Forelimb muscle (tissue), 1 donor: ENCODE results near the gene FOXL2. TPM values are rescaled to one million over a fixed set of nuclear protein-coding genes. Genes with fewer than 3 reads are reported as not detected.

Source experiments
- polyA plus RNA-seq: library from polyadenylated mRNA; unstranded; fragments of 120-200 nt; gene quantifications from one replicate; pipeline ENCODE4 v1.2.1, GENCODE V29; 2013; ENCODE audit not compliant: insufficient read length

Gene FOXL2
- polyA plus RNA-seq, 1 donor, result not detected

Other genes with a start within 250 kb of the FOXL2 start
- gene PIK3CB, start 112.2 kb downstream of the FOXL2 start, polyA plus RNA-seq, result 8.5 TPM
- 0.06 TPM for gene FOXL2NB, start 80 bp upstream of the FOXL2 start, polyA plus RNA-seq
- not detected for gene PRR23A, start 59.1 kb upstream of the FOXL2 start, polyA plus RNA-seq
- not detected for gene PRR23B, start 73.8 kb upstream of the FOXL2 start, polyA plus RNA-seq
- not detected for gene PRR23C, start 97.8 kb upstream of the FOXL2 start, polyA plus RNA-seq